HG02571 (cell line): ENCODE data around the gene DDX53.

Experiments used
- ATAC-seq: cut with Tn5 transposase; IDR thresholded peaks from one replicate; pipeline ENCODE4 v1.9.1; 2021; ENCODE audit warnings: mild to moderate bottlenecking, moderate library complexity; ENCODE audit not compliant: unreplicated experiment

The DDX53 gene

GRCh38 chrX:22999696-23000223, at the start of gene DDX53:
Gene DDX53 (plus strand): TSS chrX:22999960. CDS start chrX:23000058, 98 bp downstream.
- no peak for ATAC-seq

GRCh38 chrX:22950269-22951266, 49.2 kb upstream of the DDX53 start:
- ATAC-seq = no peak

GRCh38 chrX:22952010-22952409, 47.8 kb upstream of the DDX53 start:
- ATAC-seq = no peak

GRCh38 chrX:22958250-22958649, 41.5 kb upstream of the DDX53 start:
- ATAC-seq = no peak

- ATAC-seq = no peak
These were observed 40.4 kb upstream of the DDX53 start for GRCh38 chrX:22959204-22959920.

GRCh38 chrX:22963196-22963595, 36.6 kb upstream of the DDX53 start:
- ATAC-seq = no peak

- no peak for ATAC-seq
These were observed 31.3 kb upstream of the DDX53 start for GRCh38 chrX:22968494-22968893.

GRCh38 chrX:22969411-22969810, 30.3 kb upstream of the DDX53 start:
- ATAC-seq = no peak

GRCh38 chrX:22970861-22971260, 28.9 kb upstream of the DDX53 start:
- no peak for ATAC-seq

- no peak for ATAC-seq
These were observed 25.1 kb upstream of the DDX53 start for GRCh38 chrX:22974616-22975015.

- ATAC-seq = no peak
These were observed 24.0 kb upstream of the DDX53 start for GRCh38 chrX:22975786-22976185.

GRCh38 chrX:22985958-22986357, 13.8 kb upstream of the DDX53 start:
- no peak for ATAC-seq

- no peak for ATAC-seq
These were observed 12.3 kb upstream of the DDX53 start for GRCh38 chrX:22987452-22987851.

- no peak for ATAC-seq
These were observed 3.4 kb downstream of the DDX53 start for GRCh38 chrX:23003116-23003515.

- ATAC-seq = no peak
These were observed 8.8 kb downstream of the DDX53 start for GRCh38 chrX:23008431-23009099.

- ATAC-seq = no peak
These were observed 12.4 kb downstream of the DDX53 start for GRCh38 chrX:23012162-23012561.

GRCh38 chrX:23012636-23013035, 12.9 kb downstream of the DDX53 start:
- no peak for ATAC-seq

GRCh38 chrX:23013366-23013765, 13.6 kb downstream of the DDX53 start:
- no peak for ATAC-seq

- no peak for ATAC-seq
These were observed 31.8 kb downstream of the DDX53 start for GRCh38 chrX:23031600-23031999.

- ATAC-seq = no peak
These were observed 35.7 kb downstream of the DDX53 start for GRCh38 chrX:23035493-23035892.

GRCh38 chrX:23046443-23046842, 46.7 kb downstream of the DDX53 start:
- ATAC-seq = no peak
